Fibroblast of pulmonary artery (primary cell): Measurements from ENCODE around the gene GALNT12.

Experiments used
- DNase-seq: peaks from one replicate; pipeline ENCODE4 v3.0.0-alpha.2; 2010; ENCODE audit warnings: low read depth
- H3K4me3 ChIP-seq: replicated peaks from 2 replicates; pipeline ENCODE4 v1.5.1; 2011; ENCODE audit warnings: low read depth, mild to moderate bottlenecking, control low read depth, low read length, moderate library complexity
- CTCF ChIP-seq: IDR thresholded peaks from 2 replicates; pipeline ENCODE4 v1.5.1; 2011; ENCODE audit warnings: mild to moderate bottlenecking, control low read depth, low read length, inconsistent platforms; ENCODE audit errors: missing control alignments

The GALNT12 gene

GRCh38 chr9:98767915-98768314 lies 39.6 kb upstream of the GALNT12 start:
- TF ChIP-seq CTCF = no peak
- H3K4me3 ChIP-seq = no peak overlapping the region
- DNase-seq = no peak

- no peak for TF ChIP-seq CTCF
- DNase-seq = no peak
- no peak overlapping the region for H3K4me3 ChIP-seq
These were observed 39.1 kb upstream of the GALNT12 start for GRCh38 chr9:98768344-98768743.

GRCh38 chr9:98770717-98771116 lies 36.8 kb upstream of the GALNT12 start:
- H3K4me3 ChIP-seq = no peak overlapping the region
- no peak for DNase-seq
- no peak for TF ChIP-seq CTCF

- no peak overlapping the region for H3K4me3 ChIP-seq
- no peak for TF ChIP-seq CTCF
- no peak for DNase-seq
These were observed 36.1 kb upstream of the GALNT12 start for GRCh38 chr9:98771209-98771874.

- TF ChIP-seq CTCF = no peak
- no peak for DNase-seq
- no peak overlapping the region for H3K4me3 ChIP-seq
These were observed 34.9 kb upstream of the GALNT12 start for GRCh38 chr9:98772364-98773155.

GRCh38 chr9:98773721-98774120 lies 33.7 kb upstream of the GALNT12 start:
- no peak for DNase-seq
- H3K4me3 ChIP-seq = no peak overlapping the region
- no peak for TF ChIP-seq CTCF
